ENCODE data around the gene MAPK10. TPM values are rescaled to one million over a fixed set of nuclear protein-coding genes. Genes with fewer than 3 reads are reported as not detected.
A peak's percentile ranks its signal among the peaks of the same experiment; 100 is the strongest.
"Not testable (repeated sequence)": the region's sequence is repeated elsewhere in the genome, so short reads cannot be mapped to it uniquely, and the experiment has no call there.

MAPK10 gene
- polyA plus RNA-seq, 1 donor from 2014 or later: 0.94 TPM

DNA sequence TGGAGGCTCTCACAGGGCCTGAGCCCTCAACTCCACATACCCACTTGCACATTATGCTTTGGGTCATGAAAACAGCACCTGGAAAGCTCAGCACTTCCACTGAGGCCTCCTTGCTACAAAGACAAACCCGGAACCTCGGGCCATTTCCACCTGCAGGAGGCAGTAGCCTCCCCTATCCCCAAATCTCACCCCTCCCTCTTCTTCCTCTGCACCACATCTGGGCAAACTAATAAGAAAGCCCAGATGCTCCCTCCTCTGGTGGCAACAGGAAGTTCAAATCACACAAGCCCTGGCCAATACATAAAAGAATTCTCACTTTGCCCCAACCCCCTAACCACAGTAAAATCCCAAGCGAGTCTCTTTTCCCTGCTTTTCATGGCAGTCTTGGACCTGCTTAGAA lies 136.4 kb downstream of the MAPK10 start:
- no peaks in the 10 kb centered on the region for H3K36me3 Mint-ChIP-seq
- H3K4me1 Mint-ChIP-seq: no peaks in the 10 kb centered on the region
- H3K27ac Mint-ChIP-seq: no peak overlapping the region
- peaks cover 2% of the 10 kb centered on the region for H3K27me3 Mint-ChIP-seq
- H3K4me3 Mint-ChIP-seq: no peak overlapping the region
- no peaks in the 10 kb centered on the region for H3K9me3 Mint-ChIP-seq

DNA sequence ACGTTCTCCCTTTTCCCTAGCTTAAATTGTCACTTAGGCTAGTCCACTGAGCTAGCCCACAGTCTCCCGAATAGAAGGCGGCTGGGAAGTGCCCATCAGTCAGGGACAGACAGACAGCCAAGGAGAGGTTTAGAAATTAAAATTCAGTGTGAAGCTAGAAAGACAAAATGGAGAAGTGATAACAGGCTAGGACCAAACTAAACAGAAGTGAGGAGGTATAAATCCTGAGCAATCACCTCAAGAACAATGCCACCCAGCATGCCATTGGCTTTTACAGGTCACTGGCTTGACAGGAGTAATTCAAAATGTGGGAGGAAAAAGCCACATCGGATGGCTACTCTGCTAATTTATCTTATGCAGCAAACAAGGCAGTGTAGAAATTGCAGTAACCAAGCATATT lies 138.9 kb downstream of the MAPK10 start:
- Mint-ChIP-seq H3K27ac (no peak overlapping the region), H3K4me3 (no peak overlapping the region), H3K27me3 (peaks cover 2% of the 10 kb centered on the region), H3K9me3 (no peaks in the 10 kb centered on the region), H3K4me1 (no peaks in the 10 kb centered on the region), H3K36me3 (no peaks in the 10 kb centered on the region)

DNA sequence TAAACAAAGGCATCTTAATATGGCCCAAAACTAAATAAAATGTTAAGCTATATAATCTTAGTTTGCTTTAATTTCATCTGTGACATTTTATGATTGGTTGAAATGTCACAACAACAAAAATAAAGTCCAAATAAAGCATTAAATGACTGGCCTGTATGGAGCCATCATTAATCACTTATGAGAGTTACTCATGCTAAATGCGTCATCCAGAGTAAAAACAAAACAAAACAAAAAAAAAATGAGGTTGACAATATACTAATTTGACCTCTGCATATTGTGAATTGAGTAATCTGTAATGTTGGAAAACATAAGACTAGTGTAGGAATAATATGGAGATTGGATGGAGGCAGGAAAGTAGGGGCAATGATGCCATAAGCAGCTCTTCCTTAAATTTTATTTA lies 139.7 kb downstream of the MAPK10 start:
- no peak overlapping the region for H3K27ac Mint-ChIP-seq
- peaks cover 2% of the 10 kb centered on the region for H3K36me3 Mint-ChIP-seq
- peaks cover under 1% of the 10 kb centered on the region for H3K27me3 Mint-ChIP-seq
- H3K9me3 Mint-ChIP-seq: peaks cover 0 to 1% (median 0%) of the 10 kb centered on the region in 3 donors
- H3K4me1 Mint-ChIP-seq: no peaks in the 10 kb centered on the region
- H3K4me3 Mint-ChIP-seq: no peak overlapping the region

DNA sequence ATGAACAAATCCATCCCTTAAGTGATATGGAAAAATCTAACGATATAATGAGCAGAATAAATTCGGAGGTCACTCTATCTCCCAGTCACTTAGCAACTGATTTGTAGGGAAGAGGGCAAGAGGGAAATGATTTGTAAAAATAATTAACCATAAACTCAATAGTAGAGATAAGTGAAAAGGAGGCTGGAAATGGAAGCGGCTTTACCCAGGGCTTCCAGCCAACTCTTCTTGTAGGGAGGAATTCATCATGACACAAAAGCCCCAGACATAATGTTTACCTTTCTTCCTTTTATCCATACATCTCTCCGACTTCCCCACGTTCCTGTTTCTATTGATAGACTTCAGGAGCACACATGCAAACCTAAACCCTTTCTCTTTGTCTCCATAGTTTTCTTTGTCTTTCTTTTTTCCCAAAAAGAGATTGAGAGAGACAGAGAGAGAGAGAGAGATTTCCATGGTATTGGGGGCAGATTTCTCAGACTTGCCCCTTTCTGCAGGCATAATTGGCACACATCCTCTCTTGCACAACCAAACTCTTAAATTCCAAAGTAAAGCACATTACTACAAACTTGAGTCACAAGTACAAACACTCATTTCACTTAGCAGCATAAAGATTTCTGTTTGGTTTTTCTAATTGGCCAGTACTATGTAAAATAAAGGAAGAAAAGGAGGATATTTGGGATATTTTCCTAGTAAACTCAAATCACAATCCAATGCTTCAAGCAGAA lies 140.9 kb downstream of the MAPK10 start:
- Mint-ChIP-seq H3K4me1 (no peaks in the 10 kb centered on the region), H3K9me3 (peaks cover 3 to 10% (median 4%) of the 10 kb centered on the region in 3 donors), H3K27ac (no peak overlapping the region), H3K4me3 (no peak overlapping the region), H3K27me3 (no peaks in the 10 kb centered on the region), H3K36me3 (peaks cover 2% of the 10 kb centered on the region)

DNA sequence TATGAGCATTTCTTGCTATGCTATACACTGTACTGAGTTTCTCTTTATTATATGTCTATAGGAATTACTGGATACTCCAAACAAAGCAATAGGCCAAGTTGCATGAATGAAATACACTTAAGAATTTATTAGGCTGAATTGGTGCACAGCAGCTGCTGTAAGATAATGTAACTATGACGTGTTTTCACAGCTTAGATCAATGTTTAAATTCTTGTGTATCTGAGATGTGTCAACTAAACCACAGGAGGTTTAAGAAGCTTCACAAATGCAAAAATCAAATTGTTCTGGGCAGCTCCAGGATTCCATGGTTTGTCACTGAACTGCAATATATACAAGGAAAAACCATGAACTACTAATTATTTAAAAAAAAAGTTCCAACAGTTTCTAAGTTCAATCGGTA lies 156.7 kb downstream of the MAPK10 start:
- no peak overlapping the region for H3K4me3 Mint-ChIP-seq
- H3K27ac Mint-ChIP-seq: no peak overlapping the region

DNA sequence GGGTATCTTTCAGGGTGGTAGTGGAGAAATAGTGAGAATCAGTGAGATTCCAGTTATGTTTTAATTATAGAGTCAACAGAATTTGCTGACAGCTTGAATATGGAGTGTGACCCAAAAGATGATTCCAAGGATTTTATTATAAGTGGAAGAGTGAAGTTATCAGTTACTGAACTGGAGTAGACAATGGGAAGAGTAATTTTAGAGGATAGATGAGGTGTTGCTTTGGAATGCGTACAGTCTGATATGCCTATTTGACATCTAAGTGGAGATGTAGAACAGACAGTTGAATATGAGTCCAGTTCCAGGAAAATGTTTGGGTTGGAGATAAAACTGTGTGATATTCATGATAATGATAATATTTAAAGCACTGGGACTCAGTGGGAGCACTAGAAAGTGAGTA lies 174.2 kb downstream of the MAPK10 start:
- H3K9me3 Mint-ChIP-seq: peaks cover 6 to 12% (median 7%) of the 10 kb centered on the region in 3 donors
- no peak overlapping the region for H3K4me3 Mint-ChIP-seq
- H3K27ac Mint-ChIP-seq: no peak overlapping the region
- no peaks in the 10 kb centered on the region for H3K36me3 Mint-ChIP-seq
- H3K27me3 Mint-ChIP-seq: no peaks in the 10 kb centered on the region
- peaks cover 0 to 1% (median 0%) of the 10 kb centered on the region in 3 donors for H3K4me1 Mint-ChIP-seq

More for the DNA sequence above, 156.7 kb downstream of the MAPK10 start:
- Mint-ChIP-seq H3K4me1 (no peaks in the 10 kb centered on the region), H3K27me3 (no peaks in the 10 kb centered on the region), H3K36me3 (no peaks in the 10 kb centered on the region), H3K9me3 (peaks cover 0 to 2% (median 0%) of the 10 kb centered on the region in 3 donors)

DNA sequence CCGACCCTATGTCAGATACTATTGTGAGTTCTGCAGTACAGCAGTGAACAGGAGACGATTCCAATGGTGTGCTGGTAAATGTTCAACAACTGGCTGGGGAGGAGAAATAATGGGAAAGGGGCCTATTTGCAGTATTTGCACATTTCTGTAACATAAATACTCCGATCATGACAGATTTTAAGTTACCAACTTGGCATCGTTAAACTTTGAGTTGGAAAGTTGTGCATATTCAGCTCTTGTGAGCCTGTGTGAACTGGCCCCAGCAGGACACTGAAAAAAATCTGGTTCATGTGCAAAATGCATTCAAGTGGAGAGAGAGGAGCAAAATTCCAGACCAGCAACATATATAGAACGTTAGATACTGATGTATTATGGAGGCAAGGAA lies 175.0 kb downstream of the MAPK10 start:
- H3K27me3 Mint-ChIP-seq: no peaks in the 10 kb centered on the region
- no peak overlapping the region for H3K4me3 Mint-ChIP-seq
- no peaks in the 10 kb centered on the region for H3K36me3 Mint-ChIP-seq
- H3K9me3 Mint-ChIP-seq: peaks cover 5 to 11% (median 7%) of the 10 kb centered on the region in 3 donors
- H3K4me1 Mint-ChIP-seq: peaks cover 0 to 1% (median 0%) of the 10 kb centered on the region in 3 donors
- peak overlapping the region in 1 of 3 donors; percentile 60 for H3K27ac Mint-ChIP-seq

DNA sequence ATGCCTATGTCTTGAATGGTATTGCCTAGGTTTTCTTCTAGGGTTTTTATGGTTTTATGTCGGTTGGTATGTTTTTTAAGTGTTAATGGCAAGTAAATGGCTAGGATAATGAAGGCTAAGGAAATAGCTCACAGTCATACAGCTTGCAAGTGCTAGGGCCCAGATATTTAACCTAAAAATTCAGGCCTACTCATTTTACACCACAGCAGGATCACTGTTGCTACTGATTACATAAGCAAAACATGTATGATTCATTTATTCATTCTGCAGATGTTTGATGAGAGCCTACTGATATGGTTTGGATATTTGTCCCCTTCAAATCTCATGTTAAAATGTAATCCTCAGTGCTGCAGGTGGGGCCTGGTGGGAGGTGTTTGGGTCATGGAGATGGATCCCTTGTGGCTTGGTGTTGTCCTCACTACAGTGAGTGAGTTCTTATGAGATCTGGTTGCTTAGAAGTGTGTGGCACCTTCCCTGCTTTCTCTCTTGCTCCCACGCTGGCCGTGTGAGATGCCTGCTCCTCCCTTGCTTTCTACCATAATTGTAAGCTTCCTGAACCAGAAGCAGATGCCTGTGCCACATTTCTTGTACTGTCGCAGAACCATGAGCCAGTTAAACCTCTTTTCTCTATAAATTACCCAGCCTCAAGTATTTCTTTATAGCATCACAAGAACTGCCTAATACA lies 175.5 kb downstream of the MAPK10 start:
- H3K9me3 Mint-ChIP-seq: peaks cover 4 to 14% (median 6%) of the 10 kb centered on the region in 3 donors
- H3K36me3 Mint-ChIP-seq: no peaks in the 10 kb centered on the region
- H3K27ac Mint-ChIP-seq: peak overlapping the region in 1 of 3 donors; percentile 60
- H3K4me3 Mint-ChIP-seq: no peak overlapping the region
- H3K4me1 Mint-ChIP-seq: peaks cover 0 to 1% (median 0%) of the 10 kb centered on the region in 3 donors
- H3K27me3 Mint-ChIP-seq: no peaks in the 10 kb centered on the region

DNA sequence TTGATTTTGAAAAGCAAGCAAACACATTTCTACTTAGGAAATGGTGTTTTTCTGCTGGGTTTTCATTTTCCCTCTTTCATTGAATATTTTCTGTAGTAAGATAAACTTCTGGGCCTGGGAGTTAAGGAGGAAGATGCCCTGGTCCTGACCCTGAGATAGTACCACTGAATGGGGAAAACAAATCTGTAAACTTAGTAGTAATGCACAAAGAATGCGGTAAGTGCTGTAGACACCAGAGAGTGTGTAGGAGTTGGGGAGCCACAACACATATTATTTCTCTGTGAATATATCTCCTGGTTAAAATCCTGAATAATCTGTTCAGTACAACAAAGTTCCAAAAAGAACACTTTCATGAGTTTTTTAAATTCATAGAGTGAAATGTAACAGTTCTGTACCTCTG lies 178.3 kb downstream of the MAPK10 start:
- Mint-ChIP-seq H3K36me3 (no peaks in the 10 kb centered on the region), H3K27ac (no peak overlapping the region), H3K4me3 (no peak overlapping the region), H3K9me3 (peaks cover 2 to 7% (median 3%) of the 10 kb centered on the region in 3 donors), H3K4me1 (no peaks in the 10 kb centered on the region), H3K27me3 (no peaks in the 10 kb centered on the region)

DNA sequence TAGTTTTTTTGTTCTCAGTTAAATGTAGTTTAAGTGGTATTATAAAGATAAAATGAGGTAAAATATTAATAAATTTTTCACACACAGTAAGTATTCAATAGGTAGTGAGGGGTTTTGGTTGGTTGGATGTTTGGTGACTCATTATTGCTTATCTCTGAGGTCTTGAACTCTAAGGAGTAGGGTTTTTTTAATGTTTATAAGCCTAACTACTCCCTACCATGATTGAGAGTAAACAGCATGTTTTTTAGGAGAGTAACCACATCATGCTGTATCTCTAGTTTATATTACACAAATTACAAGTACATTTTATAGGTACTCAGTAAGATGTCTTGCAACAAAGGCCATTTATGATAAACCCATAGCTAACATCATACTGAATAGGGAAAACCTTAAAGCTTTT lies 181.6 kb downstream of the MAPK10 start:
- H3K4me1 Mint-ChIP-seq: no peaks in the 10 kb centered on the region
- no peak overlapping the region for H3K27ac Mint-ChIP-seq
- peaks cover 3 to 14% (median 4%) of the 10 kb centered on the region in 3 donors for H3K9me3 Mint-ChIP-seq
- no peaks in the 10 kb centered on the region for H3K27me3 Mint-ChIP-seq
- no peaks in the 10 kb centered on the region for H3K36me3 Mint-ChIP-seq
- H3K4me3 Mint-ChIP-seq: no peak overlapping the region

DNA sequence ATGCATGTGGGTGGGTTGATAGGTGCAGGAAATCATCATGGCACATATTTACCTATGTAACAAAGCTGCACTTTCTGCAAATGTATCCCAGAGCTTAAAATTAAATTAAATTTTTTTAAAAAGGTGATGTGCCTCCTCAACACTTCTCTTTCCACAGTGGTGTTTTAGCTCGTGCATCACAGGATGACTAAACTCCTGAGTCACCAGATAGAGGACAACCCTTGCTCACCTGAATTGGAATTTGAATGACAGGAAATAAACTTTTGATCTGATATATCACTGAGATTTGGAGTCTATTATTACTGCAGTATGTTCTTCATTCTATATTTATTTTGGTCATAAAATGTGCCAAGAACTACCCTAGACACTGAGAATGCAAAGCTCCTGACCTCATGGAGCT lies 185.3 kb downstream of the MAPK10 start:
- Mint-ChIP-seq H3K4me3 (no peak overlapping the region), H3K27me3 (no peaks in the 10 kb centered on the region), H3K4me1 (no peaks in the 10 kb centered on the region), H3K36me3 (no peaks in the 10 kb centered on the region), H3K27ac (no peak overlapping the region), H3K9me3 (peaks cover 2 to 12% (median 3%) of the 10 kb centered on the region in 3 donors)

DNA sequence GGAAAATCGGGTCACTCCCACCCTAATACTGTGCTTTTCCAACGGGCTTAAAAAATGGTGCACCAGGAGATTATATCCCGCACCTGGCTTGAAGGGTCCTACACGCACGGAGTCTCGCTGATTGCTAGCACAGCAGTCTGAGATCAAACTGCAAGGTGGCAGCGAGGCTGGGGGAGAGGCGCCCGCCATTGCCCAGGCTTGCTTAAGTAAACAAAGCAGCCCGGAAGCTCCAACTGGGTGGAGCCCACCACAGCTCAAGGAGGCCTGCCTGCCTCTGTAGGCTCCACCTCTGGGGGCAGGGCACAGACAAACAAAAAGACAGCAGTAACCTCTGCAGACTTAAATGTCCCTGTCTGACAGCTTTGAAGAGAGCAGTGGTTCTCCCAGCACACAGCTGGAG lies 191.5 kb downstream of the MAPK10 start:
- not testable (repeated sequence) for H3K27ac Mint-ChIP-seq, H3K9me3 Mint-ChIP-seq, H3K36me3 Mint-ChIP-seq, H3K4me1 Mint-ChIP-seq, H3K4me3 Mint-ChIP-seq, H3K27me3 Mint-ChIP-seq

DNA sequence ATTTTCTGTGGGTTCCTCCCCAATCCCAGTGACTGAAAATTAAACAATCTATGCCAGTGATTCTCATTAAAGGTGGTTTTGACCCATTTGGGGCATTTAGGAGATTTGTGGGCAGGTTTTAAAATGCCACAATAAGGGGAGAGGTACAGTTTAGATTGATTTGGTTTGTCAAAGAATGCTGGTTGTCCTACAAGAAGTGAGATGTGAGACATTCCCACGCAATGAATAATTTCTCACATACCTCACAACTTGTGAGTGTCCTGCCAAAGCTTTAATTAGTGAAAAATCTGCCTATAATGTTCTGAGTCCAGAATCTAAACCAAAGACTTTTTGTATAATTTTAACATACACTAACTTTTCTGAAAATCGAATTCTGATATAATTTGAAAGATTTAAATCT lies 199.4 kb downstream of the MAPK10 start:
- H3K9me3 Mint-ChIP-seq: no peaks in the 10 kb centered on the region
- H3K4me1 Mint-ChIP-seq: no peaks in the 10 kb centered on the region
- no peak overlapping the region for H3K27ac Mint-ChIP-seq
- H3K36me3 Mint-ChIP-seq: no peaks in the 10 kb centered on the region
- peaks cover 2% of the 10 kb centered on the region for H3K27me3 Mint-ChIP-seq
- H3K4me3 Mint-ChIP-seq: no peak overlapping the region

DNA sequence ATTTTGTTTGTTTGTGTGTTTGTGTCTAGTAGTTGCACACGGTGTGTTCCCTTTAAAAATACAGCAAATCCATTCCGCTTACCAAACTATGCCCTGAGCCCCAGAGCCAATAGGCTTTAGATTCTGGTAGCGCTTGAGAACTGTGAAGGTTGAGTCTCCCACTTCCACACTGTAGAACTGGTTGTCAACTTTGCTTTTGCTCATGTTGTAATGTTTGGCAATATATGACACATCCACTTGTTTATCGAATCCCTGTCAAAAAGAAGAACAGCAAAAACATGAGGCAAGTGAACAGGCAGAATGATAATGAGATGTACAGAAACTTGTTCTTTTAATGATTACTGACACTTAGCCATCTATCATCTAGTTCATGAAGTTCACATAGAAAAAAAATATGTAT lies 200.6 kb downstream of the MAPK10 start:
- no peak overlapping the region for H3K4me3 Mint-ChIP-seq
- no peaks in the 10 kb centered on the region for H3K36me3 Mint-ChIP-seq
- no peaks in the 10 kb centered on the region for H3K4me1 Mint-ChIP-seq
- no peaks in the 10 kb centered on the region for H3K27me3 Mint-ChIP-seq
- H3K9me3 Mint-ChIP-seq: no peaks in the 10 kb centered on the region
- H3K27ac Mint-ChIP-seq: no peak overlapping the region

DNA sequence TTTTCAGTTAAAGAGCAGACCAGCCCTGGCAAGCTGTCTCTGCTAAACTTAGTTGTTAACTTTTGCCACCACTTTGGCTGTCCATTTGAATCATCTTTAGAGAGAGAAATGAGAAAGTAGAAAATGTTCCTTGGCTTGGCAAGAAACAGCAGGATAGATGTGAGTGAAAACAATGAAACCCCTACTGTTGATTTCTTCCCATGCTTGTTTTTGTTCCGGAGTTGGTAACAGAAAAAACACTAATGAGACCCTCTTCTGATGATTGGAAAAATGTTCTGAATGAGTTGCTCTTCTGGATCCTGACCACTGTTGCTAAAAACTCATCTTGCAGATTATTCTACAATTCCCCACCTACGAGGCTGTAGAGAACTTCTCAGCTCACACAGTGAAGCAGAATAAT lies 203.3 kb downstream of the MAPK10 start:
- H3K27me3 Mint-ChIP-seq: no peaks in the 10 kb centered on the region
- H3K4me3 Mint-ChIP-seq: no peak overlapping the region
- H3K9me3 Mint-ChIP-seq: no peaks in the 10 kb centered on the region
- H3K36me3 Mint-ChIP-seq: no peaks in the 10 kb centered on the region
- H3K27ac Mint-ChIP-seq: peak overlapping the region in 1 of 3 donors; percentile 63
- H3K4me1 Mint-ChIP-seq: peaks cover 0 to under 1% (median 0%) of the 10 kb centered on the region in 3 donors

DNA sequence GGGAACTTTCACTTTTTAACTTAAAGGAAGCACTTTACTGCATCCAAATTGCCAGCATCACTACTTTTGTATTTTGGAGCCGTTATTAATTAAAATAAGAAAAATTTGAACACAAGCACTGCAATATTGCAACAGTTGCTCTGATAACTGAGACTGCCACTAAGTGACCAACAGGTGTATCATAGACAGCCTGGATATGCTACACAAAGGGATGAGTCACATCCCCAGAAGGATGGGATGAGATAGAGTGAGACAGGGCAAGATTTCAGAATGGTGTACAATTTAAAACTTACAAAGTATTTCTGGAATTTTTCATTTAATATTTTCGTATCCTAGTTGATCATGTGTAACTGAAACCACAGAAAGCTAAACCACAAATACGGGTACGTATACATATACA lies 204.1 kb downstream of the MAPK10 start:
- Mint-ChIP-seq H3K36me3 (no peaks in the 10 kb centered on the region), H3K4me1 (peaks cover 0 to 3% (median 0%) of the 10 kb centered on the region in 3 donors)

More for the DNA sequence above, 204.1 kb downstream of the MAPK10 start:
- Mint-ChIP-seq H3K27ac (no peak overlapping the region), H3K9me3 (no peaks in the 10 kb centered on the region), H3K4me3 (no peak overlapping the region), H3K27me3 (no peaks in the 10 kb centered on the region)

Measured in IgD-negative memory B cell (primary cell).